BJ (cell line): ENCODE data around the gene SLC8B1. TPM values are rescaled to one million over a fixed set of nuclear protein-coding genes. Genes with fewer than 3 reads are reported as not detected.

ENCODE experiments used
- CTCF ChIA-PET: fragments of 350-600 bp; formaldehyde crosslinking; extraction: SDS; loops from one replicate; lab custom pipeline; 2021; ENCODE audit warnings: antibody characterized with exemption, inconsistent platforms; lab: Yijun Ruan, JAX
- POLR2A ChIA-PET: fragments of 300-600 bp; sonication (Branson Sonifier 250); formaldehyde crosslinking; extraction: SDS; loops from one replicate; lab custom pipeline; 2021; ENCODE audit warnings: antibody characterized with exemption; lab: Charles Lee
- DNase-seq: peaks from one replicate; pipeline ENCODE4 v3.0.0-alpha.2; 2011; ENCODE audit warnings: low read depth
- H3K27me3 ChIP-seq: 2 replicates; pipeline ENCODE4 v1.6.0; 2011; ENCODE audit warnings: low read length; ENCODE audit not compliant: control insufficient read depth, insufficient read depth
- H3K36me3 ChIP-seq: 2 replicates; pipeline ENCODE4 v1.5.1; 2011; ENCODE audit warnings: low read length; ENCODE audit not compliant: control insufficient read depth, insufficient read depth
- H3K4me3 ChIP-seq: 2 replicates; pipeline ENCODE4 v1.5.1; 2011; ENCODE audit warnings: low read depth, mild to moderate bottlenecking, control low read depth, low read length
- polyA plus RNA-seq: library from polyadenylated mRNA; depleted of rRNA; stranded (reverse); fragments of >200 nt; gene quantifications from 2 replicates; pipeline ENCODE4 v1.2.3, GENCODE V29; 2011
- TF ChIP-seq, protein P1 (sequence below): IDR thresholded peaks from 2 replicates; pipeline ENCODE4 v1.5.1; 2011; ENCODE audit warnings: low read depth, mild to moderate bottlenecking, control low read depth, inconsistent platforms, low read length, moderate library complexity; ENCODE audit not compliant: insufficient read depth

SLC8B1 gene
- polyA plus RNA-seq, 1 experiment: 27.3 TPM

GRCh38 chr12:113269257-113269943 lies 65.5 kb downstream of the SLC8B1 start:
- CTCF ChIA-PET: interaction anchor here (1.0 kb wide), 1 partner anchor 10 kb away, joined by 3 read pairs; no protein-coding TSS in a partner anchor
- no peak for DNase-seq

DNA sequence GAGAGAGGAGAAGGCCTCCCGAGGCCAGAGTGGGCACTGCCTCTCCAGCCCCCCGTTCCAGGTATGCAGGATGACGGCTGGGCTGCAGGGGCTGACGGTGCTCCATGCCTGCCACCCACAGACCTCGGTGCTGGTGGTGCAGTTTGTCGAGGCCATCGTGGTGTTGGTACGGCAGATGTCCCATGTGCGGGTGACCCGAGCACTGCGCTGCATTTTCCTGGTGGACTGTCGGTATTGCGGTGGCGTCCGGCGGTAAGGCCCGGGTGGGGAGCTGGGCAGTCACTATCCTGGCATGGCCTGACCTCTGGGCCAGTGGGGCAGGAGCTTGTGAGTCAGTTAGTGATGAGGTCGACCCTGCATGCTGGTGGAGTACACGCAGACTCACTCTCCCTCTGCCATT lies 66.3 kb downstream of the SLC8B1 start:
- TF ChIP-seq, protein P1, sequence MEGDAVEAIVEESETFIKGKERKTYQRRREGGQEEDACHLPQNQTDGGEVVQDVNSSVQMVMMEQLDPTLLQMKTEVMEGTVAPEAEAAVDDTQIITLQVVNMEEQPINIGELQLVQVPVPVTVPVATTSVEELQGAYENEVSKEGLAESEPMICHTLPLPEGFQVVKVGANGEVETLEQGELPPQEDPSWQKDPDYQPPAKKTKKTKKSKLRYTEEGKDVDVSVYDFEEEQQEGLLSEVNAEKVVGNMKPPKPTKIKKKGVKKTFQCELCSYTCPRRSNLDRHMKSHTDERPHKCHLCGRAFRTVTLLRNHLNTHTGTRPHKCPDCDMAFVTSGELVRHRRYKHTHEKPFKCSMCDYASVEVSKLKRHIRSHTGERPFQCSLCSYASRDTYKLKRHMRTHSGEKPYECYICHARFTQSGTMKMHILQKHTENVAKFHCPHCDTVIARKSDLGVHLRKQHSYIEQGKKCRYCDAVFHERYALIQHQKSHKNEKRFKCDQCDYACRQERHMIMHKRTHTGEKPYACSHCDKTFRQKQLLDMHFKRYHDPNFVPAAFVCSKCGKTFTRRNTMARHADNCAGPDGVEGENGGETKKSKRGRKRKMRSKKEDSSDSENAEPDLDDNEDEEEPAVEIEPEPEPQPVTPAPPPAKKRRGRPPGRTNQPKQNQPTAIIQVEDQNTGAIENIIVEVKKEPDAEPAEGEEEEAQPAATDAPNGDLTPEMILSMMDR: no peak
- no peaks in the 10 kb centered on the region for H3K27me3 ChIP-seq
- ChIA-PET POLR2A (no interaction called here), CTCF (interaction anchor here (1.0 kb wide), 1 partner anchor 9 kb away, joined by 3 read pairs; no protein-coding TSS in a partner anchor)
- no peak overlapping the region for H3K4me3 ChIP-seq
- DNase-seq: no peak
- peaks cover 25% of the 10 kb centered on the region for H3K36me3 ChIP-seq

More at GRCh38 chr12:113269257-113269943, 65.5 kb downstream of the SLC8B1 start:
- TF ChIP-seq, protein P1: no peak
- Histone ChIP-seq H3K36me3 (peaks cover 26% of the 10 kb centered on the region), H3K4me3 (no peak overlapping the region), H3K27me3 (no peaks in the 10 kb centered on the region)
- POLR2A ChIA-PET: interaction anchor here (0.6 kb wide), 1 partner anchor 66 kb away, joined by 8 read pairs; no protein-coding TSS in a partner anchor

DNA sequence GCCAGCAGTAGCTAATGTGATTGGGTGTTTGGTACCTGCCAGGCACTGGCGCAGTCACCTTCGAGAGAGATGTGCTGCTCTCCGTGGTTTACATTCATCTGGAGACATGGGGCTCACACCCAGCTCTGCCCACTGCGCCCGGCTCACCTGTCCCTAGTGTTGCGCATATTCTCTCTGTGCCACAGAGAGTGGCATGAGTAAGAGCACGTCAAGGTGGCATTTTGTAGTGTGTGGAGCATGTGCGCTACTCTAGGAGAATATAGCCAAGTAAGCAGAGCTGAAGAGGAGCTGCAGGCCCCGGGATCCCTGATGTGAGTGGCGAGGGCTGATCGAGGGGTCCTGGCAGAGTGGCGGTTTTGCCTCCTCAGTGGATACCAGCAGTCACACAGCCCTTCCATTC lies 66.8 kb downstream of the SLC8B1 start:
- TF ChIP-seq, protein P1: no peak
- H3K36me3 ChIP-seq: peaks cover 20% of the 10 kb centered on the region
- H3K27me3 ChIP-seq: no peaks in the 10 kb centered on the region
- DNase-seq: no peak
- CTCF ChIA-PET: no interaction called here
- H3K4me3 ChIP-seq: no peak overlapping the region
- POLR2A ChIA-PET: no interaction called here

DNA sequence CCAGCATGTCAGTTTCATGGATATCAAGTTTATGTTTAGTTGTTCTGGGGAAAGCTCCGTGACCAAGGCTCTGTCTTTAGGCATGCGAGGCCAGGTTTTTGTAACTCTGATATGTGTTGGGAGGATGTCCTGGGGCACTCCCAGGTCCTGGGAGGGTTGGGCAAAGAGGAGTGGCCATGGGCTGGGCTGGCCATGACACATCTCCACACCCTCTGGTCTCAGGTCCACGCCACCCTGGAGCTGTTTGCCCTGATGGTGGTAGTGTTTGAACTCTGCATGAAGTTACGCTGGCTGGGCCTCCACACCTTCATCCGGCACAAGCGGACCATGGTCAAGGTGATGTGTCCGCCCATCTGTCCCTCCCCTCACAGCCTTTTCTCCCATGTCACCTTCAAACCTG lies 67.3 kb downstream of the SLC8B1 start:
- TF ChIP-seq, protein P1: no peak
- ChIA-PET CTCF (no interaction called here), POLR2A (no interaction called here)
- DNase-seq: no peak
- Histone ChIP-seq H3K27me3 (no peaks in the 10 kb centered on the region), H3K4me3 (no peak overlapping the region), H3K36me3 (peaks cover 18% of the 10 kb centered on the region)

GRCh38 chr12:113266106-113266895 lies 68.6 kb downstream of the SLC8B1 start:
- POLR2A ChIA-PET: no interaction called here
- CTCF ChIA-PET: no interaction called here
- no peak for DNase-seq
- Histone ChIP-seq H3K4me3 (no peak overlapping the region), H3K36me3 (peaks cover 17% of the 10 kb centered on the region), H3K27me3 (no peaks in the 10 kb centered on the region)
- TF ChIP-seq, protein P1: no peak
